ENCODE data around the gene RBBP4.
A peak's percentile ranks its signal among the peaks of the same experiment; 100 is the strongest.
"Not testable (repeated sequence)": the region's sequence is repeated elsewhere in the genome, so short reads cannot be mapped to it uniquely, and the experiment has no call there.

RBBP4 gene

DNA sequence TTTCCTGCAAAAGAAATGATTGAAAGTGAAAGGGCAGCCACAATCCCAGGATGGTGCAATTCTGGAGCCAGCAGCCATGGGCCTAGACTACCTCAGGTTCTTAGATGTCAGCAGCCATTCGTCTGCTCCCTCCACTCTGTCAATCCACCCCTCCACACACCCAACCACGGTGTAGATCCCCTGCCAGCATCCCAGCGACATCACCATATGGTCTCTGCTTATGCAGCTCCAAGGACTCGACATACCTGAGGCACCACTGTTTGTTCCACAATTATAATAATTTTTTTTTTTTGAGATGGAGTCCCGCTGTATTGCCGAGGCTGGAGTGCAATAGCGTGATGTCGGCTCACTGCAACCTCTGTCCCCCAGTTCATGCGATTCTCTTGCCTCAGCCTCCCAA, 45.0 kb downstream of the RBBP4 start:
- no peak overlapping the region for H3K4me3 ChIP-seq (replicated peaks; ENCODE audit: low read depth, low read length)
- no peak for DNase-seq (ENCODE audit: low read depth)
- TF ChIP-seq, protein P1, sequence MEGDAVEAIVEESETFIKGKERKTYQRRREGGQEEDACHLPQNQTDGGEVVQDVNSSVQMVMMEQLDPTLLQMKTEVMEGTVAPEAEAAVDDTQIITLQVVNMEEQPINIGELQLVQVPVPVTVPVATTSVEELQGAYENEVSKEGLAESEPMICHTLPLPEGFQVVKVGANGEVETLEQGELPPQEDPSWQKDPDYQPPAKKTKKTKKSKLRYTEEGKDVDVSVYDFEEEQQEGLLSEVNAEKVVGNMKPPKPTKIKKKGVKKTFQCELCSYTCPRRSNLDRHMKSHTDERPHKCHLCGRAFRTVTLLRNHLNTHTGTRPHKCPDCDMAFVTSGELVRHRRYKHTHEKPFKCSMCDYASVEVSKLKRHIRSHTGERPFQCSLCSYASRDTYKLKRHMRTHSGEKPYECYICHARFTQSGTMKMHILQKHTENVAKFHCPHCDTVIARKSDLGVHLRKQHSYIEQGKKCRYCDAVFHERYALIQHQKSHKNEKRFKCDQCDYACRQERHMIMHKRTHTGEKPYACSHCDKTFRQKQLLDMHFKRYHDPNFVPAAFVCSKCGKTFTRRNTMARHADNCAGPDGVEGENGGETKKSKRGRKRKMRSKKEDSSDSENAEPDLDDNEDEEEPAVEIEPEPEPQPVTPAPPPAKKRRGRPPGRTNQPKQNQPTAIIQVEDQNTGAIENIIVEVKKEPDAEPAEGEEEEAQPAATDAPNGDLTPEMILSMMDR (IDR thresholded peaks at IDR 0.05; ENCODE audit: low read length, missing control alignments), result no peak

DNA sequence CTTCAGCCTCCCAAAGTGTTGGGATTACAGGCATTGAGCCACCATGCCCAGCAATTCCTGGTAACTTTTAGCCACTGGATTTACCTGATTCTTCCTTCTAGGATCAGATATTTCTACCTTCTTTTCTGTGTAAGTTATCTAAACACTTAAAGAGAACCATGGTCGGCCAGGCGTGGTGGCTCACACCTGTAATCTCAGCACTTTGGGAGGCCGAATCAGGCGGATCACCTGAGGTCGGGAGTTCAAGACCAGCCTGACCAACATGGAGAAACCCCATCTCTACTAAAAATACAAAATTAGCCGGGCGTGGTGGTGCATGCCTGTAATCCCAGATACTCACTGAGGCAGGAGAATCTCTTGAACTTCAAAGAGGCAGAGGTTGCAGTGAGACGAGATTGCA, 46.0 kb downstream of the RBBP4 start:
- not testable (repeated sequence) for DNase-seq (ENCODE audit: low read depth); H3K4me3 ChIP-seq (replicated peaks; ENCODE audit: low read depth, low read length)

DNA sequence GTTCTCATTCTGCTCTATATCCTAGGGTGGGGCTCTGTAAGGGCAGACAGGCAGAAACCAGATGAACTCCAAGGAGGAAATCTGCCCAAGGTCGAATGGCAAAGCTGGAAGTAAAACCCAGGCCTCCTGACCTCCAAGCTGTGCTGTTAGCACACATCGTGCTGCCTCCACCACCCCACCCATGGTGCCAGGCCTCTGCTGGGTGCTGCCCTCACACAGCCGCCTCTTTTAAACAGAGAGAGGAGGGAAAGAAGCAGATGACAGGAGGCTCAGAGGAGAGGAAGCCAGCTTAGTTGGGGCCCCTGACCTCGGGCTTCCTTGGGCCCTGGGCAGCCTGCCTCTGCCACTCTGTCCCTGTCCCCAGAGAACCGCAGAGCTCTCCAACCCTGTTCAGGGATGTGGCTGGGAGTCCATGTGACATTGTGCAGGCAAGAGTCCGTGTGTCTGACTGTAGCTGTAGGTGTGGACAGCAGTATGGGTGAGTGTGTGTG, 50.5 kb downstream of the RBBP4 start:
- TF ChIP-seq, protein P1 (IDR thresholded peaks at IDR 0.05; ENCODE audit: low read length, missing control alignments), result no peak
- peak overlapping the region; percentile 64 for H3K4me3 ChIP-seq (replicated peaks; ENCODE audit: low read depth, low read length)
- DNase-seq (ENCODE audit: low read depth), result no peak

DNA sequence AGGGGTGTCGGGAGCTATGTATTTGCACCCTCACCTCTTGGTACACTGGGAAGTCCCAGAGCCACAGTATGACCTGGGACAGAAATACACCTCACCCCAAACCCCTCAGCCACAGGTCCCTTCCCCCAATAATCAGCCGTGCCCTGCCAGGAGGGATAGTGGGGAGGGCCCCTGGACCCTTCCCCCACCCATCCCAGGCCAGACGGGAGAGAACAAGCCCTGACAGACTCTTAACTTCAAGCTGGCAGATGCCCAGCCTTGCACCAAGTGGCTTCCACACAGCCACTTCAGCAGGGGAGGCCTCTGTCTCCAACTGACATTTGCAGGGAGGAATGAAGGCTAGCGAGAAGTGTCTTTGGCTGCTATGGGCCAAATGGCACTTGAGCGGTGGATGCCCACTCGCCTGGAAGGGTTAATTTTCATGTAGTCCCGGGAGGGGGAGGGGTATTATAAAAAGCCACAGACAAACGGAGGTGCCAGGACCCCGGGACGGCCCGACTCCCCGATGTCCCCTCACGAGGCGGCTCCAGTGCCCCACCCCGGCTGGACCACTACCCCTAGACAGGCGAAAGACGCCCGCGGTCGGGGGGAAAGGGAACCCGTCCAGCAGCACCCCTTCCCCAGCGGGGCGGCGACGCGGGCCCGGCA, 51.1 kb downstream of the RBBP4 start:
- no peak for DNase-seq (ENCODE audit: low read depth)
- H3K4me3 ChIP-seq (replicated peaks; ENCODE audit: low read depth, low read length), result peak overlapping the region; percentile 64
- TF ChIP-seq, protein P1 (IDR thresholded peaks at IDR 0.05; ENCODE audit: low read length, missing control alignments), result no peak

DNA sequence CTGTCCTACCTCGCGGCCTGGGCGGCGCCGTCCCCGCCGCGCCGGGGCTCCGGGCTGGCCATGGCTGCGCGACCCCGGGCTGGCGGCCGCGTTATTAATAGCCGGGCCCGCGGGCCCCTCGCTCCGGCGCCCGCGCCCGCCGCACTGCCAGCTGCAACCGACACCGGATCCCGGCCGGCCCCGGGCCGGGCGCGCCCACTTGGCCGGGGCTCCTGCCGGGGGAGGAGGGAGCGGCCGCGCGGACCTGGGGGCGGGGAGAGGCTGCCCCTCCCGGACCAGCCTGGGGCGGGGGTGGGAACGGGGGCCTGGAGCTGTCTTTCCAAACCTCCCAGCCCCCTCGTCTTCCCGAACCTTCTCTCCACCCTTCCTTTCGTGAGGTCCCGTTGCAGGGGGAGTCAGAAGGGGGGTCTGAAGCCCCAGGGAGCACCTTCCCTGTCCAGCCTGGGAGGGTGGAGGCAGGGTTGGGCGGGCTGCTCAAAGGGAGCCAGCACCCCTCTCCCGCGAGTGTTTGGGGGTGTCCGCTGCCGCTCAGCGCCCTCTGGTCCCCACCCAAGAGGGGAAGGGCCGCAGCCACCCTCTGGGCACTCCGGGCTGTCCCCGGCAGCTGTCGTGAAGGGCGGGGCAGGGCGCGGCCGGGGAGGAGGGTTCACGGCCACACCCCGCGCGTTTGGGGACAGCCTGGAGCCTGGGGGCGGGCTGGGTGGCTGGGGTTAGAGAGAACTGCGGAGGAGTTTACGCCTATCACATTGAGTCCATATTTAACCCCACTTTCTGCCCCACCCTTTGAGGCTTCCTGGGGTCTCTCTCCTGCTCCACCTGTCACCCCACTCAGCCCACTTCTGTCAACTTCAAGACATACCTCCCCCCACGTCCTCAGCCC, 51.8 kb downstream of the RBBP4 start, which contains the start of gene SYNC:
Gene SYNC (minus strand): TSS at position 172 of the 880 bp plus-strand sequence. CDS start 110 bp downstream, at position 62.
- TF ChIP-seq, protein P1 (IDR thresholded peaks at IDR 0.05; ENCODE audit: low read length, missing control alignments), result no peak
- peak within 1 kb of the TSS; percentile 64 for H3K4me3 ChIP-seq (replicated peaks; ENCODE audit: low read depth, low read length)
- peak; percentile 46 for DNase-seq (ENCODE audit: low read depth)

DNA sequence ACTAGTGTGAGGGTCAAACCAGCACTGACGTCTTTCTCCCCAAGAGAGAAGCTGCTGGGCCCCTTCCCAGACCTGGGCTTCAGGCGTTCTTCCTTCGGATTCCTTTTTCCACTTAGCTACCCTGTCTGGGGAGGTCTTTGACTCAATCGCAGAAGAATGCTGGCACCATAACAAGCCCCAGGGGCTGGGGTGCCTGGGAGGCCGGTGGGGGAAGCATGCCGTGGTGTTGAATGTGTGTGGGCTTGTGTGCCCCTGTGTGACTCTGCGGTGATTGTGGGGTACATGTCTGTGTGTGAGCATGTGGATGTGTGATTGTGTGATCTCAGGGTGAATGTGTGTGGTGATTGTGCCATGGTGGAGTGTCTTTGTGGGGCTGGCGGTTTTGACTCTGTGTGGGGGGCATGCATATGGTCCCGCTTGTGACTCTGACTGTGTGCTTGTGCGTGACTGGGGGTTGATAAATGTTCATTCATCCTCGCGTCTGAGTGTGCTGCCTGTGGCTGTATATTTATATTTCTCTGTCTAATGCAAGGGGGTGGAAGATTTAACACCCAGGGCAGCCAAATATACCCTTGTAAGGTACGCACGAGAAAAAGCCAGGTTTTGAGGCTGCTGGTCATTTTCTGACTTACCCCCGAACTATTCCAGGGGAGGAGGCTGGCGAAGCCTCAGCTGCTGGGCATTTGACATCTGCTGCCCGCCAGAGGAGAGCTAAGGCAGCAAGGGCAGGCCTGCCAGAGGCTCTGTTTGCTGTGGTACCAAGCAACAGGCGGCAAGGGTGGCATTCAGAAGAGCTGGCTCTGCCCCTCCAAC, 52.7 kb downstream of the RBBP4 start:
- DNase-seq (ENCODE audit: low read depth), result peak; percentile 85

More for the DNA sequence above, 52.7 kb downstream of the RBBP4 start:
- TF ChIP-seq, protein P1 (IDR thresholded peaks at IDR 0.05; ENCODE audit: low read length, missing control alignments), result no peak
- peak overlapping the region; percentile 64 for H3K4me3 ChIP-seq (replicated peaks; ENCODE audit: low read depth, low read length)
